Neural progenitor cell (in vitro differentiated cells): ENCODE results near the gene EXD3. TPM values are rescaled to one million over a fixed set of nuclear protein-coding genes. Genes with fewer than 3 reads are reported as not detected.
A peak's percentile ranks its signal among the peaks of the same experiment; 100 is the strongest.

Experiments used
- DNase-seq: peaks from one replicate; pipeline ENCODE4 v3.0.0-alpha.2; 2016; ENCODE audit warnings: low spot score
- H2AFZ ChIP-seq: fragments of 200-600 bp; sonication (generic); replicated peaks from 2 replicates; pipeline ENCODE4 v1.6.1; 2016; ENCODE audit warnings: antibody characterized with exemption
- H3F3A ChIP-seq: fragments of 200-600 bp; sonication (generic); 2 replicates; pipeline ENCODE4 v1.6.1; 2016; ENCODE audit warnings: antibody characterized with exemption, low read depth
- H3K27ac ChIP-seq: fragments of 200-600 bp; sonication (generic); 2 replicates; pipeline ENCODE4 v1.5.1; 2016; ENCODE audit warnings: mild to moderate bottlenecking
- H3K27me3 ChIP-seq: fragments of 200-600 bp; sonication (generic); 2 replicates; pipeline ENCODE4 v1.6.1; 2016; ENCODE audit warnings: mild to moderate bottlenecking, moderate library complexity
- H3K36me3 ChIP-seq: fragments of 200-600 bp; sonication (generic); 2 replicates; pipeline ENCODE4 v1.5.1; 2016
- H3K4me1 ChIP-seq: fragments of 200-600 bp; sonication (generic); 2 replicates; pipeline ENCODE4 v1.6.1; 2016; ENCODE audit warnings: mixed run types
- H3K4me2 ChIP-seq: fragments of 200-600 bp; sonication (generic); 2 replicates; pipeline ENCODE4 v1.6.1; 2016
- H3K4me3 ChIP-seq: fragments of 200-600 bp; sonication (generic); 2 replicates; pipeline ENCODE4 v1.5.1; 2016
- H3K79me2 ChIP-seq: fragments of 200-600 bp; sonication (generic); 2 replicates; pipeline ENCODE4 v1.6.1; 2016; ENCODE audit warnings: low read depth
- H3K9ac ChIP-seq: fragments of 200-600 bp; sonication (generic); 2 replicates; pipeline ENCODE4 v1.6.1; 2016
- H3K9me3 ChIP-seq: fragments of 200-600 bp; sonication (generic); 2 replicates; pipeline ENCODE4 v1.5.1; 2016; ENCODE audit warnings: low read depth
- H4K20me1 ChIP-seq: fragments of 200-600 bp; sonication (generic); 2 replicates; pipeline ENCODE4 v1.6.1; 2016; ENCODE audit warnings: low read depth
- H3K27ac Mint-ChIP-seq: 3 replicates; pipeline ENCODE4 v1.8.0; 2021; ENCODE audit warnings: mixed read lengths
- H3K27me3 Mint-ChIP-seq: 2 replicates; pipeline ENCODE4 v1.8.0; 2022; ENCODE audit warnings: low read depth, mild to moderate bottlenecking, inconsistent platforms, moderate library complexity, mixed read lengths; ENCODE audit not compliant: insufficient read depth
- H3K36me3 Mint-ChIP-seq: 3 replicates; pipeline ENCODE4 v1.8.0; 2021; ENCODE audit warnings: mixed read lengths
- H3K4me1 Mint-ChIP-seq: 3 replicates; pipeline ENCODE4 v1.8.0; 2021; ENCODE audit warnings: mixed read lengths
- H3K4me3 Mint-ChIP-seq: 3 replicates; pipeline ENCODE4 v1.8.0; 2021; ENCODE audit warnings: mild to moderate bottlenecking, moderate library complexity, mixed read lengths
- H3K9me3 Mint-ChIP-seq: 3 replicates; pipeline ENCODE4 v1.8.0; 2020; ENCODE audit warnings: mixed read lengths
- CTCF ChIP-seq: fragments of 200-600 bp; sonication (generic); IDR thresholded peaks from 2 replicates; pipeline ENCODE4 v1.5.1; 2017; ENCODE audit warnings: antibody characterized with exemption, mild to moderate bottlenecking
- EZH2 ChIP-seq: fragments of 200-600 bp; sonication (generic); IDR thresholded peaks from 2 replicates; pipeline ENCODE4 v1.6.1; 2017; ENCODE audit warnings: antibody characterized with exemption, mild to moderate bottlenecking, moderate library complexity
- EZH2phosphoT487 ChIP-seq: fragments of 200-600 bp; sonication (generic); IDR thresholded peaks from 2 replicates; pipeline ENCODE4 v1.6.1; 2017; ENCODE audit warnings: antibody characterized with exemption
- total RNA-seq: library from RNA; depleted of rRNA; stranded (reverse); fragments of >200 nt; gene quantifications from 2 replicates; pipeline ENCODE4 v1.2.3, GENCODE V29; 2015; ENCODE audit warnings: low replicate concordance

The EXD3 gene
- total RNA-seq: 4.7 and 25.1 TPM in 2 replicates

- DNase-seq: peak; percentile 98
- H2AFZ ChIP-seq: peak within 1 kb of the TSS; percentile 96
- H3K4me1 ChIP-seq: peaks cover 5% of the 10 kb centered on the region
- H3K4me2 ChIP-seq: peak within 1 kb of the TSS; percentile 99
- Mint-ChIP-seq H3K4me3 (peak within 1 kb of the TSS; percentile 92), H3K36me3 (no peaks in the 10 kb centered on the region), H3K9me3 (peaks cover 3% of the 10 kb centered on the region), H3K27me3 (peaks cover 8% of the 10 kb centered on the region), H3K4me1 (peaks cover 7% of the 10 kb centered on the region), H3K27ac (peak within 1 kb of the TSS; percentile 50)
- no peaks in the 10 kb centered on the region for H3K9me3 ChIP-seq
- peaks cover 32% of the 10 kb centered on the region for H3K27me3 ChIP-seq
- H3K36me3 ChIP-seq: no peaks in the 10 kb centered on the region
- H3K9ac ChIP-seq: peak within 1 kb of the TSS; percentile 55
- peak within 1 kb of the TSS; percentile 87 for H3K4me3 ChIP-seq
- H4K20me1 ChIP-seq: peaks cover 6% of the 10 kb centered on the region
- no peak within 1 kb of the TSS for H3K27ac ChIP-seq
- TF ChIP-seq EZH2: no peak
- TF ChIP-seq EZH2phosphoT487: no peak
- TF ChIP-seq CTCF: peak; percentile 60
- peaks cover 14% of the 10 kb centered on the region for H3F3A ChIP-seq
- H3K79me2 ChIP-seq: peaks cover 39% of the 10 kb centered on the region
These were observed at the start of gene EXD3, which contains the start of gene NOXA1 for GRCh38 chr9:137422604-137423513. TSS of gene EXD3 (minus strand) at chr9:137423162. CDS start at chr9:137395357, 27,805 bp downstream. TSS of gene NOXA1 (plus strand) at chr9:137423393. CDS start at chr9:137423530, 137 bp downstream.

- TF ChIP-seq EZH2phosphoT487 (no peak), EZH2 (no peak), CTCF (no peak)
- Histone ChIP-seq H3K4me2 (no peak overlapping the region), H3K4me1 (no peaks in the 10 kb centered on the region), H3K27me3 (no peaks in the 10 kb centered on the region), H3F3A (no peaks in the 10 kb centered on the region), H3K79me2 (no peaks in the 10 kb centered on the region), H4K20me1 (no peaks in the 10 kb centered on the region), H3K27ac (no peak overlapping the region), H3K9ac (no peak overlapping the region), H2AFZ (no peak overlapping the region), H3K36me3 (no peaks in the 10 kb centered on the region), H3K4me3 (no peak overlapping the region), H3K9me3 (no peaks in the 10 kb centered on the region)
- Mint-ChIP-seq H3K36me3 (peaks cover 5% of the 10 kb centered on the region), H3K4me3 (no peak overlapping the region), H3K27me3 (peaks cover 3% of the 10 kb centered on the region), H3K4me1 (no peaks in the 10 kb centered on the region), H3K27ac (no peak overlapping the region), H3K9me3 (peaks cover 20% of the 10 kb centered on the region)
- no peak for DNase-seq
These were observed 47.8 kb upstream of the EXD3 start for GRCh38 chr9:137470785-137471184.

GRCh38 chr9:137467896-137468295, 44.9 kb upstream of the EXD3 start:
- Mint-ChIP-seq H3K9me3 (peaks cover 4% of the 10 kb centered on the region), H3K4me1 (no peaks in the 10 kb centered on the region), H3K27ac (no peak overlapping the region), H3K27me3 (no peaks in the 10 kb centered on the region), H3K36me3 (no peaks in the 10 kb centered on the region), H3K4me3 (no peak overlapping the region)
- no peak overlapping the region for H3K27ac ChIP-seq
- H3K79me2 ChIP-seq: no peaks in the 10 kb centered on the region
- H3K9ac ChIP-seq: no peak overlapping the region
- no peaks in the 10 kb centered on the region for H3K4me1 ChIP-seq
- H3F3A ChIP-seq: no peaks in the 10 kb centered on the region
- no peaks in the 10 kb centered on the region for H3K36me3 ChIP-seq
- H2AFZ ChIP-seq: no peak overlapping the region
- H3K9me3 ChIP-seq: no peaks in the 10 kb centered on the region
- no peak for DNase-seq
- no peak for TF ChIP-seq EZH2
- TF ChIP-seq CTCF: no peak
- TF ChIP-seq EZH2phosphoT487: no peak
- H3K4me3 ChIP-seq: no peak overlapping the region
- no peaks in the 10 kb centered on the region for H4K20me1 ChIP-seq
- peaks cover 5% of the 10 kb centered on the region for H3K27me3 ChIP-seq
- H3K4me2 ChIP-seq: no peak overlapping the region
